Activated CD4-positive, alpha-beta T cell treated with anti-CD3 and anti-CD28 coated beads, Interleukin-2, amount 50 U/mL, for 1 hour (primary cell): ENCODE results near the gene ZBTB7C.

Experiments used
- DNase-seq: peaks from one replicate; pipeline ENCODE4 v3.0.0-alpha.2; 2020

ZBTB7C gene

GRCh38 chr18:48417985-48418384 is 8.8 kb upstream of the ZBTB7C start:
- no peak for DNase-seq

GRCh38 chr18:48413342-48413741 is 4.2 kb upstream of the ZBTB7C start:
- DNase-seq = no peak

GRCh38 chr18:48412339-48412929 is 3.3 kb upstream of the ZBTB7C start:
- peak; percentile 15 for DNase-seq

DNA sequence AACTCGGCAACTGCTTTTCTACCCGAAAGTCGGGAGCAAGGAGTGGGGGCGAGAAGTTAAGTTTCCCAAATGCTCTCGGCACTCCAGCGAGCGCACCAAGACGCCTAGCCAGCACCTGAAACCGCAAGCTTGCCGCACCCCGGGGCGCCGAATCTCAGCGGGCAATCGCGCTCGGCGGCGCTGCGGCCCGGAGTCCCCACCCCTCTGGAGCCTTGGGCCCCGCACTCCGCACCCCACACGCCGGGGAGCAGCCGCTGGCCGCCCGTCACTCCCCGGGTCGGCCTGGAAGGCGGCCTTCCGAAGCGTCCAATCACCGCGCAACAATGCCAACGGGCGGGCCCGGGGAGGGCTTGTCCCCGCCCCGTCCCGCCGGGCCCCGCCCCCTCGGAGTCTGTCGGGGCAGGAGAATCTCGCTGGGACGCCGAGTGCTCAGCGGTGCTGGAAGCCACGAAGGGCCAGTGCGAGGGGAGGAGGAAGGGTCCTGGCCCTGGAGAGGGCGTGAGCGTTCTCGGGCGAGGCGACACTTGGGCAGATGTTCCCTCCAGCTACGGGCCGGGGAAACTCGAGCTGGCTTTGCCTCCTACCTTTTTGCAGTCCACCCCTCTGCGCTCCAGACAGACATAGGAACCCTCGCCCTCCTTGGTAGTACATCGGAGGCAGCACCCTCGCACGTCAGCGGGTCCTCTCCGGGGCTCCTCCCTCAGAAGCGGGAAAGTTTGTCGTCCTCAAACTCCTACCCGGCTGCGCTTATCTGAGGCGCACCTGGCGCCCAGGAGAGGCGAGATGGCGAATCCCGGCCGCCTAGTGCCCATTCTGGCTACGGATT is 1.1 kb upstream of the ZBTB7C start:
- DNase-seq = peak; percentile 50

- DNase-seq = no peak
Observed at GRCh38 chr18:48409591-48410094, 460 bp upstream of the ZBTB7C start.

GRCh38 chr18:48408111-48408726 is 964 bp downstream of the ZBTB7C start:
- DNase-seq = no peak

DNA sequence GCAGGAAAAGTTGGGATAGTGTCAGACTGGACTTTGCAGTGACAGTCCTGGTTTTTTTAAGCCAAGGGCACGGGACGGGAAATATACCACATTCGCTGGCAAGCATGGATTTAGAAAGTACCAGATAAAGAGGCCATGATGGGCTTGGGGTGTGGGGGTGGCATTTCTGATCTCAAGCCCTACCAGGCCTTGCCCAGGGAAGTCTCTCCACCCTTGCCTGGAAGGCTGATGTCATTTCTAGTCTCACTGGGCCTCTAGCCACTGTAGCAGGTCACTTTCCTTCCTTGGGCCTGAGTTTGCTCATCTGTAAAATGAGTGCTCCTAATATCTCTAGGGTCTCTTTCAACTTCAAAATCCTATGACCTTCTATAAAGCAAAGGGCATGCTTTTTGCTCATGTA is 1.8 kb downstream of the ZBTB7C start:
- no peak for DNase-seq

DNA sequence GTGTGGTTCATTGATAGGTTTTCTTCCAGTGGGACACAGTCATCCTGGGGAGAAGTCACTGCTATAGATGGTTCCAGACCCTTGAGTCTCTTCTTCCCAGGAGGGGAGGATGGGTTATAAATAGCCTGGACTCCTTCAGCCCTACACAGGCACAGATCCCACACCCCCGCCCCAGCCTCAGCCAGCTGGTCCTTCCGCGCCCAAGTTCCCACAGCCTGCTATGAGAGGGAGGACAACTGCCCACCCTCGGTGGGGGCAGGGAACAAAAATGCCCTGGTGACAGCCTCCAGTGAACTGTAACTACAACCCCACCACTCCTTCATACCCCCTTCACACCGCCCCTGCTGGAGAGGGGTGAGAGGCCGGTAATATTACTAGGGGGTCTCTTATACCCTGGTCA is 3.2 kb downstream of the ZBTB7C start:
- DNase-seq = no peak

DNA sequence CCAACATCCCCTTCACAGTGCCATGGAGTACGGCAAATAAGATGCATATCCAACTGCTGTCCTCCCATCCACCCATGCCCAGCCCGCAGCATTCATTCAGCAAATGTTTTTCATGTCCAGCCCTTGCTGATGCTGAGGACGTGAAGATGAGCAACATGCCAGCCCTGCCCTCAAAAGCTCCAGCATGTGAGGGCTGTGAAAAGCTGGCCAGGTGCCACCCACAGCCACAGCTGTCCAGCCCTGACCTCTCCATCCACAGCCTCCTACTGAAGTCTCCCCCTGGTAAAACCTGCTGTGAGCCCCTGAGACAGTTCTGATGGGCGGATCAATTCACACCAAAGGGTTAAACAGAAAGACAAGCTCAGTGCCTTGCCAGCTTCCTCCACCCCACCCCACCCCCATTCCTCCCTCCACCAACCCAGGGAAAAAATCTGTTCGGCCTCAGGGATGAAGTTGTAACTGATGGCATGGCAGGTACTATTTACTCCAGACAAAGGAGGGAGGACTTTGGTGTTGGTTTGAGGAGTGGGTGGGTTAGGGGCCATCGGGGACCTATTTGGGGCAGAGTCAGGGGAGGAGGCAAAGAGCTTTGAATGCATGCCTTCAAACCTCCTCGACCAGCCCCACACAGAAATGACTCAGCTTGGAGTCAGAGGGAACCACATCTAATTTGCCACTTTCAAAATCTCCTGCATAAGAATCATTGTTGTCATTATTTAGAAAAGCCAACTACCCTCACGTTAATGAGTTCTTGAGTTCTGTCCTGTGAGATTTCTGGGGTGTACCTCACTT is 4.3 kb downstream of the ZBTB7C start:
- no peak for DNase-seq

GRCh38 chr18:48402953-48403352 is 6.2 kb downstream of the ZBTB7C start:
- DNase-seq = no peak

DNA sequence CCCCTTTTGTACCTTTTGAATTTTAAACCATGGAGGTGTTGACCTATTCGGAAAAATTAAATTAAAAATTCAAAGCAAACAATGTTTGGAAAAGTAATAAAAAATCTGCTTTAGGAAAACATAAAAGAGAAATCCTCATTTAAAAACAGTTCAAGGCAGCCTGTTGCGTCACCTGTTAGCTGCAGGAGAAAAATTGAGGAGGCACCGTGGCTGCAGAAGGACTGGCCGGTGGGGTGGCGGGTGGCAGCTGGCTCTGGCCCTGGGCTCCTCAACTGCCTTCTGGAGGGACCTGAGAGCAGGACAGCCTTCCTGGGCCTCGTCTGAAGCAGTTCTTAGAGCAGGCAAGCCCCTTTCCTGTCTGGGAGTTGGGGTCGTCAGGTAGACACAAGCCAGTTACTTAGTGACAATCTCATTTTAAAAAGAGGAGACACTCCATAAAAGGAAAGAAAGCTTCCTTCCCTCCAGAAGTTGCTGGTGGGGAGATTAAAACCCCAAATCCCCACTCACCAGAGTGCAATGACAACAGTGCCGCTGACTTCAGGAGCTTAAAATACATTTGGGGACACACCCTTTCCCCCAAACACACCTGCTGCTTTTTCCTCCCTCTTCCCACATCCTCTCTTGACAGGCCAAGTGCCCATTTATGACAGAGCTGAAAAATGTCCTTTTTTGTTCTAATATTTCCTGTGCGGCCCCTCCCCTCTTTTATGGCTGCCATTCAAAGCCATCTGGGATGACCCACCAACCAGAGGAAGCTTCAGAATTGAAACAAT is 9.7 kb downstream of the ZBTB7C start:
- no peak for DNase-seq

DNA sequence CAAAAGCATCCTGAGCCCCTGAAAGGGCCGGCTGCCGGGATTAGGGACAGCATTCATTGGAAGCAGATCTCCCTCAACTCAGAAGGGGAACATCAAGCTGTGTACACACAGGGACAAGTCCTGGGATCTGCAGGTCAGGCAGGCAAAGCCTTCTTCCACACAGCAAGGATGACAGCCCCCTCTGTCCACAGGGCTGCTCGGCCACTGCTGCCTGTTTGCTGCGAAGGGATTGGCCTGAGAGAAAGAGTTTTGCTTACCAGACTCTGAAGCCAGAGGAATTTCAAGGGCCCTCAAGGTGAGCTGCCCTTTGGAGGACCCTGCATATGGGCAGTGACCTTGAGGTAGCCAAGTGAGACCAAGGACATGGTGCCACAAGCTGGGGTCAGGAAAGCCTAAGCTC is 11.1 kb downstream of the ZBTB7C start:
- no peak for DNase-seq

DNA sequence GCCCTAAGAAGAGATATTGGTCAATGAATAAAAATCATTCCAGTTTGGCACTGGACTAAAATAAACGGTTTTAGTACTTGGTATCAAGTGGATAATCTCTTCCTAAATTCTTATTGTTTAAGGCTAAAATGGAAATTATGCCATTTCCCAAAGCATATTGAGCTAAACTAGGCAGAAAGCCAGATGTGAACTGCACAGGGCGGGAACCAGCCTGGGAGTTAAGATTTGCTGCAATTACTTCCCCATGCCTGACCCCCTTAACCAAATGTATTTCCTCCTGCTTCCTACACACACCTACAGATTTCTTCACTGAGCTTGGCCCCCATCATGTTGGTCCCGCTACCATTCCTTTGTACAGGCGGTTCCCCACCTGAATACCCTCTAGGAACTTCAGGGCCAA is 12.2 kb downstream of the ZBTB7C start:
- no peak for DNase-seq

DNA sequence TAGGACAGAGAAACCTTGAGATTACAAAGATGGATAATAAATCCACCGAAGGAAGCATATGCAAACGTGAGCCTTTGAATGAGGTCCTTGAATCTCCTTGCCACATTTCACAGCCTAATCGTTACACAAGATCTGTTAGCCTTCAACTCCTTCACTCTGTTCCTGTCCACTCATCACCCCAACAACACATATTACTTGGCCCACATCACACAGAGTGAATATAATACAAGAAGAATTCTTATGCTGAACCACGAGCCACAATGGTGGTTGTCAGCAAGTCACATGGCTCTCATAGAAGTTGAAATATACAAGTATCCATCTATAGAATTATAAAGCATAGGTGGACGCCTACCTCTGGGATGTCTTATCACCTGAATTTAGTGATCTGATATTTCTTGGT is 12.6 kb downstream of the ZBTB7C start:
- DNase-seq = no peak

DNA sequence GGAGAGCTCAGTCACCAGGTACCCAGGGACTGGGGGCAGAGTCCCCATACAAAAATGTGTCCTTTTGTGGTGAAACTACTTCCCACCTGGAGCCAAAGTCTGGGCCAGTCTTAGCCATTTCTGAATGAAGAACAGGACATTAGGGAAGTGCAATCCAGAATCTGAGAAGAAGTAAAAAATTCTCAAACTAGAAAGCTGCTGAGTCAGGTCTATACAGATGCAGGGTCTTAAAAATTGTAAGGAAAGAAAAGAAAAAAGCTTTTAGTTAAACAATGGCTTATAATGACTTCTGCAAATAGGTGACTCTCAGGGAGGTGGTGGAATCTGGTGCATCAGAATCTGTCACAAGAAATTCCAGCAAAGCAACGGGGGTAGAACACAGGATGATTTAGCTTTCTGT is 13.5 kb downstream of the ZBTB7C start:
- no peak for DNase-seq

DNA sequence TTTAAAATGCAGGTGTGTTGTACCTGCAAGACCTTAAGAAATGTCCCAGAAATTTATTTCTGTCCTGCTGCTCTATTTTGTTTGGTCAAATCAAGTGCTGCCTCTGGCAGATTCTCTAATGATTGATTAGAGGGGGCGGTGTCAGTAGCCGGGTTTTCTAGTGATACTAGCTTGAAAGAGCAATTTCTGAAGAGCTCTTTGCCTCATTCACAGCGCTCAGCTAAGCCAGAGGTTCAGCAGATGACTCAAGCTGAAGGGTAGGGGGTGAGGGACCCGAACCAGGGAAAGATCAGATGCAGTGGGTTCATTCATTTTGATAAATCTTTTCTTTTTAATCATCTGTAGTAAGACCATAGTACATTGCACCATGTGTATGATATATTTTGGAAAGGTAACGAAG is 15.0 kb downstream of the ZBTB7C start:
- no peak for DNase-seq

DNA sequence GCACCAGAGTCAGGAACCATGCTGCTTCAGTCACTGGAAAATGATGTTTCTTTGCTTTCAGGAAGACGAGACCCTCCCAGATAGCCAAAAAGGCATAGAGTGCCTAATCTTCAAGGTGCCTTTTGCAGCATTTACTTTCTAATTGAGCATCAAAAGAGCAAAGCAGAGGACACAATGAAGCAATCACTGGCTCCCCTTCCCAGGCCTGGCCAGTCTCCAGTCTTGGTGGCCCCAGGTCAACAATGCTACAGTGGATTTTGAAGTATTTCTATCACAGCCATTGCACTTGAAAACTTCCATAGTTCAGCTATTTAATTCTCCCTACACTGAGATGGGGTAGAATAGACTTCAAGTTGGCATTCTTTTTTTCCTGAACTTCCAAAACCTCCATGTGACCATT is 15.4 kb downstream of the ZBTB7C start:
- no peak for DNase-seq

GRCh38 chr18:48393170-48393569 is 16.0 kb downstream of the ZBTB7C start:
- DNase-seq = no peak

DNA sequence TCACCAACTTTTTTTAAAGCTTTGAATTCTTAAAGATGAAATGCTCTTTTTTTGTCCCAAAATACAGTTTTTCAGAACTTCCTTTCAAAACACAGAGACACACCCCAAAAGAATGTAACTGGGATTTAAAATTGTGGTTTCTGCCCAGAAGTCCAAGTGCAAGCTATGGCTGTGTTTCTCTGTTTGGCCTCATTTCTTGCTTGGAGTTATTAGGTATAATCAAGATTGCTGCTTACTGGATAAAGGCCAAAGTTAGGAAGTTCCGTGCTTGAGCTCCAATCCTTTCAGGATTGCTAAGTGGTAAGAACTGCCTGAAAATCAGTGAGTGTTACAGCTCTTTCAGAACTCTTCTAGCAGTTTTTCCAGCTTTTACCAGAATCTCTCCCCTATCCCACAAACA is 16.9 kb downstream of the ZBTB7C start:
- DNase-seq = no peak

DNA sequence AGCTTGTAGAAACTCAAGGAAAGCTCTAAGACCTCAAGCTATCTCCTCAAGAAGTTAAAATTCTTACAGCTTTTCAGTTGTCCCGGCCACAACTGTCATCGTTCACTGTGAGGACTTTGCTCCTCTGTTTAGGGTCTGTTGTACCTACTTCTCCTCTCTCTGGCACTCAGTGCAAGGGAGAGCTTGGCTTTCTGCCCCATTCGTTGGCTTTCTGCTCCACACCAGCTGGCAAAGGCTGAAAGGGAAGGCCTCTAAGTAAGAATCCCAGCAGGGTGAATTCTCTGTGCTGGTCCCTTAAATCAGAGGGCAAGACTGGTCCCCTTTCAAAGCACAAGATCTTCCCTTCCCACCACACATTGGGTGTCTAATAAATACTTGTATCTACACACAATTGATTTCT is 17.3 kb downstream of the ZBTB7C start:
- no peak for DNase-seq

- no peak for DNase-seq
Observed at GRCh38 chr18:48390641-48391040, 18.5 kb downstream of the ZBTB7C start.

GRCh38 chr18:48388478-48388877 is 20.7 kb downstream of the ZBTB7C start:
- DNase-seq = no peak

- DNase-seq = no peak
Observed at GRCh38 chr18:48387300-48387699, 21.9 kb downstream of the ZBTB7C start.
